HG02623 (cell line): ENCODE measurements around the gene PCNX2.
"Not testable (repeated sequence)": the region's sequence is repeated elsewhere in the genome, so short reads cannot be mapped to it uniquely, and the experiment has no call there.

Experiments used
- ATAC-seq: cut with Tn5 transposase; IDR thresholded peaks from one replicate; pipeline ENCODE4 v1.9.1; 2021; ENCODE audit warnings: moderate library complexity; ENCODE audit not compliant: unreplicated experiment

The PCNX2 gene

DNA sequence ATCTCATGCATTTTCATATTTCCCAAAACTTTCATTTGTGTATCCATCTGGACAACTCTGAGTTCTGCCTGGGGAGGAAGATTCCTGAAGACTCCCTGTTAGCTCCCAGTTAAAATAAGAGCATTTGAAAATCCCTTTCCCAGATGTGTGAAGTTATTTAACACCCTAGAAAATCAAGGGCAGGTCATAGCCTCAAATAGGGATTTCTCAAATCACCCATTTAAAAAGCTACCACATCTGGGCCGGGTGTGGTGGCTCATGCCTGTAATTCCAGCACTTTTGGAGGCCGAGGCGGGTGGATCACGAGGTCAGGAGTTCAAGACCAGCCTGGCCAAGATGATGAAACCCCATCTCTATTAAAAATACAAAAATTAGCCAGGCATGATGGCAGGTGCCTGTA lies 214.7 kb downstream of the PCNX2 start:
- ATAC-seq: not testable (repeated sequence)

DNA sequence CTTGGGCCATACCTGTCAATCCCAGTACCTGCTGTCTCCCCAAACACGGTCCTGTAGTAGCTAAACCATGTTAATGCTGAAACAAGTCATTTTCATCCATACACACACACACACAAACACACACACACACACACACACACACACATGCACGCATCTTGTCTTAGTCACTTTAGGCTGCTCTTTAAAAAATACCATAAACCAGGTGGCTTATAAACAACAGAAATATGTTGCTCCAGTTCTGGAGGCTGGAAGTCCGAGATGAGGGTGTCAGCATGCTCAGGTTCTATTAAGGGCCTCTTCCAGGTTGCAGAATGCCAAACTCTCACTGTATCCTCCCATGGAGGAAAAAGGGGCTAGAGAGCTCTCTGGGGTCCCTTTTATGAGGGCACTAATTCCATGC lies 215.2 kb downstream of the PCNX2 start:
- no peak for ATAC-seq

DNA sequence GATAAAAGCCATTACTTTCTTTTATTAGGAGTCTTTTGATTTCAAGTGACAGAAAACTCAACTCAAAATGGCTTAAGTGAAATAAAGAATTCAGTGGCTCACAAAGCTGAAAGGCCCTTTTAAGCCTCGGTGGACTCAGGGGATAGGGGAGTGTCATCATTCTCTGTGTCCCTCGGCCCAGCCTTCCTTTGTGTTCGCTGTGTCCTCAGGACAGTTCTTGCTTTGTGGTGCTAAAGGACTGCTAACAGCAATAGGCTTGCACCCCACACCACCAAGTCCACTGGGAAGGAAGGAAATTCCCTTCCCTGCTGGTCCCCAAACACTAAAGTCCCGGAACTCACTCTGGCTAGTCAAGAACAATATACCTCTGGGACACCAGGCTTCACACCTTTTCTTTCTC lies 216.0 kb downstream of the PCNX2 start:
- ATAC-seq: no peak

DNA sequence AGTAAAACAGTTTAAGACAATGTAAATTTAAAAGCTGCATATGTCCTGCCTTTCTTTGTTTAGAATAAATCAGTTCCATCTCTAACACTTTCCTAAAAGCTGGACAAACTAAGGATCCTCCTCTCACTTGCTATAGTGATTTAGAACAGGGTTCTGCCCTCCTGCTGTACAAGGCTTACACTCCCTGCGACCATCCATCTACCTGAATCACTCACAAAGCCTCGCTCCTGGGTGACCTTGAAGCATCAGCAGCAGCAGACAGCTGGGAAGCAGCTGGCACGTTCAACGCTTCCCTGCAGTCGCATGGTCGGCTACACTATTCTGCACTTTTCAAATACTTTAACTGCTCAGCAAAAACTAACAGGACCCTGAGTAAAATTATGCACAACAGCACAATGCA lies 217.1 kb downstream of the PCNX2 start:
- ATAC-seq: no peak

DNA sequence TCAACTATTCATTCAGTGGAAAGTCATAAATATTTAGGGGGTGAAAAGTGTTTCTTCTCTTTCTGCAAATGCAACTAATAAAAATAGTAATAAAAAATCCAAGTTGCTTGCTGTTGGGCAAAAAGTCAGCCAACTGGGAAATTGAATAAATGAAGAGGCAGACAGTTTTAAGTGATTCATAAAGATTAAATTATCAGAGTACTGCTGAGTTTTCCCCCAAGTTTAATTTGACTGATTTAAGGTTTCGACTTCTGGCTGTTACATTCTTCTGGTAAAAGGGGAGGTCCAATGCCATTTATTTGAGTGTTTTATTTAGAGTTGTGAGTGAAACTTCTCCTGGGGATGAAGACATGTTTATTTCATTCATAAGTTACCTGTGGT lies 219.6 kb downstream of the PCNX2 start:
- ATAC-seq: no peak

DNA sequence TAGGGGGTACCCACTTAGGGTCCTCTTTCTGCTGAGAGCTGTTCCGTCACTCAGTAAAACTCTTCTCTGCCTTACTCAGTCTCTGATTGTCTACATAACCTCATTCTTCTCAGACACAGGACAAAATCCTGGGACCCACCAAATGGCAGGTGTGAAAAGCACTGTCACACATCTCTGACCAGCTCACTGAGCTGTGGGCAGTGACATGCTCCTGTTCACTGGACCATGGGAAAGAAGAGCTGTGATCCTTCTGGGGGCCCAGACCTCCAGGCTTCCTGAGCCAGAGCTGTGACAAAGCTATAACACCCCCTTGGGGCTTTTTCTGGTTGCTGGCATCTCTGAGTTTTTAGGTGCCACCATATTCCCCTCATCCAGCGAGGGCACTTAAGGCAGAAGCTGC lies 229.4 kb downstream of the PCNX2 start:
- no peak for ATAC-seq

DNA sequence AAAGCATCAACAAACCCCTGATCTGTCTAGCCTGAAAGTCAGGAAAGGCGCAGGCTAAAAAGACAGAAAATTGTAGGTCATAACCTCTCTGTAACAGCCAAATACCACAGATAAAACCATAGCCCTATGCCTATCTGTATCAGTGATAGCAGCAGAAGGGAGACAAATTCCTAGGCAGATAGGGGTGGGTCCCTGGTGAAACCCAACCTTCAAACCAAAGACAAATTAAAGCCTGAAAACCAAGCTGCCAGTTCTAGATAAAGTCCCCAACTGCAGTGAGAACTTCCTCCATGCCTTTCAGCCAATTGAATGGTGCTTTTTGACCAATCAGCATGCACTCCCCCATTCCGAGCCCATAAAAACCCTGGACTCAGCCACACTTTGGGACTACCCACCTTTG lies 229.8 kb downstream of the PCNX2 start:
- ATAC-seq: no peak

DNA sequence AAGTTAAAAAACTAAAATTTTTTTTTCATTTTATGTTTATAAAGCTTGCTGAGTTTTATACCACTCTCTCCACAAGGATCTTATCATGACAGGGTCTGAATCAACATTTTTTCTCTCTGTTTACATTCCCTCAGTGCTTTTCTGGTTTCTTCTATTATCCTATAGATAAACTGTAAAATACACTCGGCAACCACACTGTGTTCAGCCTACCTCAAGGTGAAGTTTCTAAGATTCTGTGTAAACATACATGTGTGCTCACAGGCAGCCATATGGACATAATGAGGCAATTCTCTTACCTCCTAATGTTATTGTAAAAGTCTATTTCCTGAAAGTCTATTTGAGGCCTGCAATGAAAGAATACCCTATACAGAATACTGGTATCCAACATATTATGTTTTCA lies 230.5 kb downstream of the PCNX2 start:
- no peak for ATAC-seq

DNA sequence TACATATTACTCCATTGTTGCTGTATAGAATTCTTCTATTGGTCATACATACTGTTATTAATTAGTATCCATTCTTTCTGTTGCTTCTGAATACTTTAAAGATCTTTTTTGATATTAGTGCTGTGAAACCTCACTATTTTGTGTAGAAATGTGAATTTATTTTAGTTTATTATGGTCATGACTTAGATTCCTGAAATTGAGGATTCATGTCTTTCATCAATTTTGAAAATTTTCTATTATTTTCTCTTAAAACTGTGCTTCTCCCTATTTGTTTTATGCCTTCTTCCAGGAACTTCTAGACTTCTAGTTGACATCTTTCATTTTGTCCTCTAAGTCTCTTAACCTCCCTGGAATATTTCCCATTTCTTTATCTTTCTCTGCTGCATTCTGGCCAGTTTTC lies 232.1 kb downstream of the PCNX2 start:
- ATAC-seq: no peak

DNA sequence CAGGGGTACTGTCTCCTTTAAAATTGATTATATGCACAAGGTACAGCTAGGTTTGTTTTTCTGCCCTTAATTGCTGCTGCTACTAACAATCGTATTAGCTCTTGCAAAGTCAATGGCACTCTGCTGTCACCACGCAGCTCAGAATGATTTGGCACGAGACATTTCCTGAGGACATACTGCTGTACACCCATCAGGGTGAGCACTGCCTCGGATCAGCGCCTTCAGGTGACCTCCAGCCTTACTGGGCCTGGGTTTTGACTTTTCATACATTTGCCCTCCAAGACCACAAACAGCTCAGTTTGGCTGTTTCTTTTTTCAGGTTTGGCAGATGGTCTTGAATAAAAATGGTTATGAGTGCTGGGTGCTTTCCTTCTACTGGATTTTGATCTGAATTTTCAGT lies 234.3 kb downstream of the PCNX2 start:
- no peak for ATAC-seq

DNA sequence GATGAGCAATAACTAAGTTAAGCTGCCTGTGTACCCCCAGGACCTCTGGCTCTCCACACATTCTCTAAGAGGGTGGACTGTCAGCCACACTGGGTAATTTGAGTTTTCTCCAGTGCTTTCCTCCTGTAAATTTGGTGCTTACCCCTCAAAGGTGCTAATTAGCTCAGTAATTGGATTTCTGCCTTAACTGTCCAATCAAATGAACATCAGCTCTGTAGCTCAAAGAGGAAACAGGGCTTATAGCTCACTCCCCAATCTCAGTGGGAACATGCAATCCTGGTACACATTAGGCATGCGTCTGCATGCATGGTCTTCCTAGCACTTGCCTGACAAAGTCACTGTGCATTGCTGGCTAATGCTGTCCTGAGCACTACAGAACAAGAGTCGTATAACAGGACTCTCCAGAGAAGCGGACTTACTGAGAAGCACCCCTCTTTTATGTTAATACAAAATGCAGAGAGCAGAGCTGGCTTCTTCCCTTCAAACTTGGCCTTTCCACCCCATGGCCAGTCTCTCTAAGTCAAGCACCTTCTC lies 235.0 kb downstream of the PCNX2 start:
- ATAC-seq: no peak

DNA sequence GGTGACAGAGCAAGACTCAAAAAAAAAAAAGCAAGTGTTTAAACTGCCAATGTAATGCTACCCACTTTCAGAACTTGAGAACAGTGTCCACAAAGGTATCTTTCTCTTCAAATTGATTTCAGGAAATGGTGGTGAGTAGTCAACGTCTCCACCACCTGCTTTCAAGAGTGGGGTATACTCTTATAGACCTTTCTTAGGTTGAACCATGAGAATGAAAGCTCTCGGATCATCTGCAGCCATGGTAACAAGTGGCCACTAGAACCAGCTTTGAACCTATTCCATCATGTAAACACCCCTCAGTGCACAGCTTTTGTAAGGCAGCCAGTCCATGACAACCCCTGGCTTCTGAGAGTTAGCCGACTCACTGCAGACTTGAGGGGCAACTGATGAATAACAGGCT lies 237.7 kb downstream of the PCNX2 start:
- no peak for ATAC-seq

DNA sequence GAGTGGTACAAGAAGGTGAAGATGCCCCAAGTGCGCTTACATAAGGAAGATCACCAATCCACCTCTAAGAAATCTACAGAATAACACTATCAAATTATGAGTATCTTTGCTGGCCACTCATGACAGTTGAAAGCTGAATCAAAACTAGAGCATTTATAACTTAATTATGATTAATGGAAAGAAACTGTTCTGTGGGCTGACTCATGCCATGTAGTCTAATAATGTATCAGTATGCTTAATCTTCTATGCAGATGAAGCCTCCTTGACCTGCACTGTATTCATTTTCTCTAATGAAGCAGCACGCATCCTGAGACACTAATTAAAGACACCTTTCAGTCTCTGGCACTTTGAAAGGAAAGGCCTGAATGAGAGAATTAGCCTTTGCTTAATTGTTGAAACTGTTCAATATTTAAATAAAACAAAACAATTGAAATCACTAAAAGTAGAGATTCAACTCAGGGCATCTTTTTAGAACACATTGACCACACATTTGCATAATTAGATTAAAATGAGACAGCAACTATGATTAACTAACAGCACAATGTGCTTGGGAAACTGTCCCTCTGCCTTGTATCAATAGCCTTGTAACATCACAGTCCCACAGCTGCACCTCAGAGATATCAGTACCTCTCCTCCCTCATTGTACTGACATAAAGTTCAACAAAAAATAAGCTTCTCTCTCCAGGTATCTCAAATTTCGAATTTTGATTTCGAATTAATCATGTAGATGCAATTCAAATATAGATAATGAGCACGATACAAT lies 239.5 kb downstream of the PCNX2 start:
- no peak for ATAC-seq

DNA sequence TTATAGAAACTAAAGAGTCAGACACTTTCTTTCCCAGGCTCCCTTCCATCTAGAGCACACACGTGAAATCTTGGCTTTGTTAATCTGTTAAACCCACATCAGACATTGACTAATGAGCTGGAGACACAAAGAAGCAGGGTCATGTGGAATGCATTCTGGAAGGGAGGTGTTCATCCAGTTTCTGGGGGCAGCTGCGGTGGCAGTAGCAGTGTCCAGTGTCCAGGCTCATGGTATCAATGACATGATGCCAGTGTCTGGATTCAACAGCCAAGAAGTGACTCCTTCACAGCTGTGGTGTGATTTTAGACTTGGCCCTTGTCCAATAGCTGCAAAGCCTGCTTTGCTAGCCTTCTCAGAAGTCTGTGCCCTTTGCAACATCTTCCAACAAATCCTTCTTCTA lies 249.9 kb downstream of the PCNX2 start:
- no peak for ATAC-seq

DNA sequence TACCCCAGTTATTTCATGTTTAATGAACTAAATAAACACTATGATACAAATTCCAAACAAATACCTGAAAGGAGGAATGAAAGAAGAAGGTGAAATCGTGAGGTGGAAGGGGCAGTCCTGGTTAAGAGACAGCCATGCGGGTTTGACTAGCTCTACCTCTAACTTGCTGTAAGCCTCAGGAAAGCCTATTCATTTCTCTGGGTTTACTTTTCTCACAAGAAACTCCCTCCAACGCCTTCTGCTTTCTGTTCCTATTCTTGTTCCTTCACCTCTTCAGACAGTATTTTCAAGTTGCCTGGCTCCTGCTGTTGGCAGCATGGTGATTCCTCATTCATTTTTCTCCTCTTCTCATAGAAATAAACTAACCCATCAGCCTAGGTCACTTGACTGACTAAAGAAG lies 252.7 kb downstream of the PCNX2 start:
- no peak for ATAC-seq

DNA sequence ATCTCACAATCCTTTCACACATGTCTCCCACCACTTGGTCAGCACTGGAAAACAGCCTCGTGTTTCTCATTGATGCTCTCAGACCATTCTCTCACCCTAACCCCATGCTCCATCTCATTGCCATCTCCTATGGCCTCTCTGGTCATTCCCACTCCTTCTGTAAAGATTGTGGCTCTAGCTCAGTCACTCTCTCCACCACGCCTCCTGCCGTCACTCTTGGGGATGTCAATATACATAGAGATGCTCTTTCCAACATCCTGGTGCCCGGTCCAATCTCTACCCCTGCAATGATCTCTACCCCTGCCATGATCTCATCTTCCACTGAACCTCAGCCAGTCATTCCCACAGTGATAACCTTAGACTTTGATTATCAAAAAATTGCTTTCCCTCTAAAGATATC lies 255.0 kb downstream of the PCNX2 start:
- no peak for ATAC-seq

DNA sequence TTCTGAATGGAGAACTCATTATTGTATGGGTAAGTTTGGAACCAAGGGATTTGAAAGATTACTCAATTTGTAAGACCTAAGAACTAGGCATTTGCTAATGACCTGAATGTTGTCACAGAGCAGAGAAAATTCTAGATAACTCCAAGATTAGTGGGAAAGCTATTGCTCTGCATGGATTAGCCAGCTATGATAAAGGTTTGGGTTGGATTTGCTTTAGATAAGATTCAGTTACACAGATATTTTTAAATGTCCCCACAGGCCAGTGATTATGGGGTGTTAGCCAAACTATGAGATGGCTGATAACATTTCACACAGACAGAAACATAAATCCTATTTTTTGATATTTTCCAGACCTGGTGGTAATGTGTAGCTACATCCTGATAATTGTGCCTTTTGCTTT lies 256.9 kb downstream of the PCNX2 start:
- no peak for ATAC-seq

DNA sequence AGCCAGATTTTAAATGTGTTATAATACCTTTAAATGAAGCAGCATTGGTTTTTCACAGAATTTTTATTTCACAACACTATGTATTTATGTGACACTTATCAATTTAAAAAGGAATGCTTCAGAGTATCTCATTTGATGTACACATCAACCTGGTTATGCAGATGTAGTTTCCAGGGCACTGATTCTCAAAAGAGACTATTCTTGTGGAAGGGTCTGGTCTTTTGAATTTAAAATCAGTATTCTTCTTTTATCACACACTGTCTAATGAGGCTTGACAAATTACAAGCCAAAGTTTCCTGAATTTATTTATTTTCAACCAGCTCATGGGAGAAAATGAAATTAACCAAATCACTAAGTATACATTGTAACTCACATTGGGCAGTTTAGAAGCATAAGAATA lies 257.7 kb downstream of the PCNX2 start:
- ATAC-seq: no peak

DNA sequence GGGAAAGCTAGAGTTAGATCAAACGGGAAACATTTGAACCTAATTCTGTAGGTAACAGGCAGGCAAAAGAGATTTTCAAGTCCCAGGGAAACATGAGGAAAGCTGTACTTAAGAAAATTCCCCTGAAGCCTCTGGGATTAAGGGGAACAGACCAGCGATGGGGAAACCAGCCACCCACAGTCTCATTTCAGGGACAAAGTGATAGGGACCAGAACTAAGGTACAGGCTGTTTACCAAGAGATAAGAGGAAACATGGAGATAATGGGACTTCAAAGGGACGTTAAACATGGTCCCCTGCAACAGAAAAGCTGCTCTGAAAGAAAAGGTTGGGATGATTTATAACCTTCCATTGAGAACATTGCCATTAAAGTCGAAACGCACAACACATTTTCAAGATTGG lies 260.7 kb downstream of the PCNX2 start:
- no peak for ATAC-seq

DNA sequence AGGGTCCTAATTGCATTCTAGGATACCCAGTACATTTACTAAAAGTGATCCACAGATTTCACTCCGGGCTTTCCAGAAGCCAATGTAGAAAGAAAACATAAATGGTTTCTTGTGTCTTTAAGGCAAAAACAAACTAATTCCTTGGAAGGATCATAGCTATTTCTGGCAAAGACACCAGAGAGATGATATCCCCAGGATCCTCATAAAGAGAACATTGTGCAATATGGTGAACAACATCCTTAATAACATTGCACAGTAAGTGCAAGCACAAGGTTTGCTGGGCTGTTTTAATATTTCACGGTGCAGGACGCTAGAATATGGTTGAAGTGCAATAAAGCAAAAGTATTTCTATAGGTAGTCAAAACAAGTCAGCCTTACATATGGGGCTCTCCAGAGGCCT lies 262.2 kb downstream of the PCNX2 start:
- ATAC-seq: no peak

DNA sequence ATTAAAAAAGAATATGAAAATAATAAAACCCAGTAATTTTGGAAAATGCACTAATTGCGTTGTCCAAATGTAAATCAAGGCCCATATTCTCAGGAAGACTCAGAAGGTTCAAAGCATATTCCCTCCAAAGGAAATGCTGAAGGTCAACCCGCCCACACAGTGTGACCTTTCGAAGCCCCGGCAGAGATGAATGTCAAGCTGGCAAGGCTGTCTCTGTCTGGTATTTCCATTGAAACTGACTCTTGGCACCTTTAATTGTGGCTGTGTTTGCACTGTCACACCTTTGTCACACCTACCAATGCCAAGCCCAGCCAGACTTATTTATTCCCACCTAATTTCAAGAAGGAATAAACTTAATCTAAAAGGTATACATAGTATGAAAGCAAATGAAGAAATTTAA lies 262.6 kb downstream of the PCNX2 start:
- ATAC-seq: no peak

DNA sequence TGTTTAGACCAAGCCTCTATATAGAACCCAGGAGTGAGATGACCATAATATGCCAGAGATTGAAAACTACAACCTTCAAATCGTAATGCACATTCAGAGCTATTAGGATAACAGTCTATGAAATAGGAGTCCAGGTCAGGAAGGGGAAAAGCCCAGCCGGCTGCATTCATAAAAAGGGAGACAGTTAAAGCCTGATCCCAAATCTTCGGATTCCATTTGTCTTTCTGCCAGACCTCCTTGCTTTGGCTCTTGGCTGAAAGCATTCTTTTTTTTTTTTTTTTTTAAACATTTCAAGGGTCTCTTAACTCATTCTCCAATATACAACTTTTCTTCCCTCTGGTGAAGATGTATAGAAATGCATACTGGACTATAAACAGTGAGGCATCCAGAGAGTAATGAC lies 264.0 kb downstream of the PCNX2 start:
- no peak for ATAC-seq

DNA sequence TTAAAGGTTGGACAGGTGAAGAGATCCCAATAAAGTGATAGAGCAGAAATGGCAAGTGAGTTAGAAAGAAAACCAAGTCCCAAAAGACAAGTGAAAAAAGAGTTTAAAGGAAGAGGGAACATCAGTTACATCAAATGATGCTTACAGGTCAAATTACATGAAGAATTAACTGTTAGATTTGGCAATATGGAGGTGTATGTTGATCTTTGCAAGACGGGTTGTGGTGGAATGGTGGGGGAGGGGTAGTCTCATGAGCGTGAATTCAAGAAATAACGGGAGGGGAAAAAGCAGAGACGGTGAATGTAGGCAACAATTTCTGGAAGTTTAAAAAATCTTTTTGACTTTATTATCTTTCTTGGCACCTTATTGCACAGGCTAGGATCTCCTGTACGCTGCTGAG lies 268.5 kb downstream of the PCNX2 start:
- ATAC-seq: no peak
